ENCODE results near the gene MYBPC3.

MYBPC3 gene

GRCh38 chr11:47352556-47352955, at the start of gene MYBPC3:
MYBPC3 (minus strand) TSS chr11:47352702; CDS start chr11:47352647, 55 bp downstream.
- DNase-seq (ENCODE audit: low spot score): no peak
- Histone ChIP-seq H3K27ac (no peak within 1 kb of the TSS), H3K4me3 (no peak within 1 kb of the TSS)
- TF ChIP-seq CTCF (IDR thresholded peaks at IDR 0.05): no peak

DNA sequence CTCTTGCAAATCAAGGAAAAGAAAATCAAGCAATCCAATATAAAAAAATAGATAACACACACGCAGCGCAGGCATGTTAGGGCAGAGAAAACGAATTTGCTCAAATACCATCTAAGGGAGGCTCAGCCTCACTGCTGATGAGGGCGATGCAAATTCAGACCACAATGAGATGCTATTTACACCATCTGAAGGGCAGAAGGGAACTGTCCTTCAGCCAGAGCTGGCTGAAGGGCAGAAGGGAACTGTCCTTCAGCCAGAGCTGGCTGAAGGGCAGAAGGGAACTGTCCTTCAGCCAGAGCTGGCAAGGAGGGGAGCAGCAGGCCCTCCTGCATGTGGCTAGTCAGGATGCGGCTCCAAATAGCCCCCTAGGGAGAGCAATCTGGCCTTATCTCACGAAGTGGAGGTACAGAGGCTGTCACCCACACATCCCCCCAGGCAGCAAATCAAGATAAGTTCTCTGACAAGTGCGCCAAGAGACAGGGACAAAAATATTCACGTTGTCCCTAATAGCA, 48.3 kb upstream of the MYBPC3 start:
- Histone ChIP-seq H3K27ac (peak overlapping the region; percentile 79), H3K4me3 (peak overlapping the region; percentile 71)
- no peak for TF ChIP-seq CTCF (IDR thresholded peaks at IDR 0.05)
- no peak for DNase-seq (ENCODE audit: low spot score)

DNA sequence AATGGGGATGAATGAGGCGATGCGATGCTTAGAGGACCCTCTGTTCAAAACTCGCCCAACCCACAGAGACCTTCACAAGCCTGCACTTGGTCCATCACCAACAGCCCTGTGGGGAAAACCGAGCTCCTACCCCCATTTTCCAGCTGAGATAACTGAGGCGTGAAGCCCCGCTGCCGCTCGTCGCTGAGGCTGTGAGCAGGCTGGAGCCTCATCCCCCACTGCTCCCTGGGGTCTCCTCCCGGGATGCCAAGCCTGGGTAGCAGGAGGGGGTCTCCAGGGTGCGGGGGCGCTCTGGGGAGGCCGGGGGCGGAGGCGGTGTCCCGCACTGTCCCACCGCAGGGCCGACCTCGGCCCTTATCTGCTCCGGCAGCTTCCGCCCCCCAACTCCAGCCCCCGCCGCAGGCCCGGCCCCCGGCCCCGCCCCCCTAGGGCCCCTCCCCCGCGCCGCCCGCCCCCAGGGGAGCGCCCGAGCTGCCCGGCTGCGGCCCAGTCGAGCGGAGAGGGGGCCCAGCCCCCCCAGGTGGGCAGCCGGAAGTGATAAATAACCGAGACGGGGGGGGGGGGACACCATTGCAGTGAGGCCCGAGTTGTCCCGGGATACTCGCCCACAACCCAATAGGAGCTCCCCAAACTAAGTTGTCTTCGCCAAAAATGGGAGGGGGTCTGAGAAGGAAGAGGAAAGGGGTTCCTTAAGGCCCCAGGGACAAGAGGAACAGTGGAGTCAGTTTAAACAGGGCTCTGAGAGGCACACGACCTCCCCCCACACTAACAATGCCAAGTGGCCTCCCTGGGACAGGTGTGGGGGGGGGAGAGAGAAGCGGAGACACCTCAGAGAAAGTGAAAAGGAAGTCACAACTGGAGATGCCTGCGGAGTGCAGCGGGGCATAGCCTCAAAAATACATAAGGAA, 47.6 kb upstream of the MYBPC3 start:
- Histone ChIP-seq H3K4me3 (peak overlapping the region; percentile 71), H3K27ac (peak overlapping the region; percentile 79)
- DNase-seq (ENCODE audit: low spot score): no peak
- no peak for TF ChIP-seq CTCF (IDR thresholded peaks at IDR 0.05)

- Histone ChIP-seq H3K4me3 (no peak overlapping the region), H3K27ac (no peak overlapping the region)
- no peak for DNase-seq (ENCODE audit: low spot score)
- TF ChIP-seq CTCF (IDR thresholded peaks at IDR 0.05): no peak
Measured at GRCh38 chr11:47398551-47398950, 46.0 kb upstream of the MYBPC3 start.

GRCh38 chr11:47398011-47398410, 45.5 kb upstream of the MYBPC3 start:
- no peak for DNase-seq (ENCODE audit: low spot score)
- no peak overlapping the region for H3K4me3 ChIP-seq
- no peak for TF ChIP-seq CTCF (IDR thresholded peaks at IDR 0.05)
- no peak overlapping the region for H3K27ac ChIP-seq

GRCh38 chr11:47396049-47396320, 43.5 kb upstream of the MYBPC3 start:
- DNase-seq (ENCODE audit: low spot score): no peak
- TF ChIP-seq CTCF (IDR thresholded peaks at IDR 0.05): no peak
- peak overlapping the region in 1 of 2 donors; percentile 93 for H3K27ac ChIP-seq

More at GRCh38 chr11:47396049-47396320, 43.5 kb upstream of the MYBPC3 start:
- no peak overlapping the region for H3K4me3 ChIP-seq
